Stimulated activated CD4-positive, alpha-beta T cell treated with anti-CD3 and anti-CD28 coated beads, Interleukin-12 subunit alpha, Interleukin-12 subunit beta, amount 100 ng/mL, for 4 hours (primary cell): ENCODE measurements around the gene HEPH.
"Not testable (repeated sequence)": the region's sequence is repeated elsewhere in the genome, so short reads cannot be mapped to it uniquely, and the experiment has no call there.

Experiments used
- DNase-seq: peaks from one replicate; pipeline ENCODE4 v3.0.0-alpha.2; 2020

Gene HEPH

GRCh38 chrX:66163849-66164411 is at the start of gene HEPH:
TSS of gene HEPH (plus strand) at chrX:66164247. CDS start at chrX:66170571, 6,324 bp downstream.
- no peak for DNase-seq

GRCh38 chrX:66118722-66119121 is 45.3 kb upstream of the HEPH start:
- DNase-seq = not testable (repeated sequence)

- not testable (repeated sequence) for DNase-seq
Observed at GRCh38 chrX:66121354-66121753, 42.7 kb upstream of the HEPH start.

- no peak for DNase-seq
Observed at GRCh38 chrX:66126662-66127061, 37.4 kb upstream of the HEPH start.

GRCh38 chrX:66130469-66130868 is 33.6 kb upstream of the HEPH start:
- DNase-seq = no peak

- not testable (repeated sequence) for DNase-seq
Observed at GRCh38 chrX:66135284-66135683, 28.8 kb upstream of the HEPH start.

GRCh38 chrX:66142351-66142750 is 21.7 kb upstream of the HEPH start:
- no peak for DNase-seq

GRCh38 chrX:66144258-66144657 is 19.8 kb upstream of the HEPH start:
- DNase-seq = no peak

GRCh38 chrX:66149519-66149918 is 14.5 kb upstream of the HEPH start:
- DNase-seq = no peak

- no peak for DNase-seq
Observed at GRCh38 chrX:66150163-66150562, 13.9 kb upstream of the HEPH start.

- DNase-seq = no peak
Observed at GRCh38 chrX:66162331-66162822, 1.7 kb upstream of the HEPH start.

GRCh38 chrX:66163447-66163846 is 600 bp upstream of the HEPH start:
- no peak for DNase-seq

GRCh38 chrX:66164470-66164869 is 423 bp downstream of the HEPH start:
- DNase-seq = no peak

GRCh38 chrX:66164931-66165330 is 884 bp downstream of the HEPH start:
- DNase-seq = no peak

GRCh38 chrX:66166671-66167070 is 2.6 kb downstream of the HEPH start:
- no peak for DNase-seq

- no peak for DNase-seq
Observed at GRCh38 chrX:66167431-66167830, 3.4 kb downstream of the HEPH start.

- DNase-seq = no peak
Observed at GRCh38 chrX:66176134-66176533, 12.1 kb downstream of the HEPH start.

GRCh38 chrX:66191563-66191962 is 27.5 kb downstream of the HEPH start:
- DNase-seq = no peak

GRCh38 chrX:66193821-66194220 is 29.8 kb downstream of the HEPH start:
- DNase-seq = no peak

- DNase-seq = no peak
Observed at GRCh38 chrX:66200050-66200664, 36.1 kb downstream of the HEPH start.

- DNase-seq = no peak
Observed at GRCh38 chrX:66200855-66201795, 37.1 kb downstream of the HEPH start.

- DNase-seq = no peak
Observed at GRCh38 chrX:66203114-66203513, 39.1 kb downstream of the HEPH start.

GRCh38 chrX:66221856-66222255 is 57.8 kb downstream of the HEPH start:
- DNase-seq = no peak

GRCh38 chrX:66232296-66232695 is 68.2 kb downstream of the HEPH start:
- DNase-seq = no peak
